Stimulated activated CD8-positive, alpha-beta memory T cell treated with anti-CD3 and anti-CD28 coated beads, Interleukin-12 subunit alpha, Interleukin-12 subunit beta, amount 100 ng/mL, for 24 hours (primary cell): ENCODE measurements around the gene ZNF599.

ENCODE experiments used
- DNase-seq: peaks from one replicate; pipeline ENCODE4 v3.0.0-alpha.2; 2020; ENCODE audit errors: extremely low read depth

Gene ZNF599

GRCh38 chr19:34744896-34745690, 27.9 kb downstream of the ZNF599 start:
- no peak for DNase-seq

GRCh38 chr19:34734537-34735103, 38.4 kb downstream of the ZNF599 start:
- DNase-seq, result peak; percentile 24

- peak; percentile 53 for DNase-seq
These were observed 39.1 kb downstream of the ZNF599 start, which contains the start of gene ZNF181 for GRCh38 chr19:34733746-34734536. ZNF181 (plus strand) TSS chr19:34734243; CDS start chr19:34735038, 795 bp downstream.

- peak; percentile 8 for DNase-seq
These were observed 39.7 kb downstream of the ZNF599 start for GRCh38 chr19:34733266-34733745.

- DNase-seq, result no peak
These were observed 40.3 kb downstream of the ZNF599 start for GRCh38 chr19:34732612-34733211.

- DNase-seq, result no peak
These were observed 41.1 kb downstream of the ZNF599 start for GRCh38 chr19:34731964-34732363.

GRCh38 chr19:34731019-34731829, 41.8 kb downstream of the ZNF599 start:
- DNase-seq, result no peak

- DNase-seq, result no peak
These were observed 47.6 kb downstream of the ZNF599 start for GRCh38 chr19:34725400-34725799.

GRCh38 chr19:34722353-34722752, 50.7 kb downstream of the ZNF599 start:
- no peak for DNase-seq

- no peak for DNase-seq
These were observed 57.7 kb downstream of the ZNF599 start for GRCh38 chr19:34715357-34715756.

- DNase-seq, result no peak
These were observed 59.8 kb downstream of the ZNF599 start for GRCh38 chr19:34713262-34713637.

- peak; percentile 16 for DNase-seq
These were observed 60.4 kb downstream of the ZNF599 start for GRCh38 chr19:34712395-34713261.

GRCh38 chr19:34711890-34712289, 61.1 kb downstream of the ZNF599 start:
- DNase-seq, result no peak
